ENCODE results near the gene INSR.
A peak's percentile ranks its signal among the peaks of the same experiment; 100 is the strongest.

INSR gene

DNA sequence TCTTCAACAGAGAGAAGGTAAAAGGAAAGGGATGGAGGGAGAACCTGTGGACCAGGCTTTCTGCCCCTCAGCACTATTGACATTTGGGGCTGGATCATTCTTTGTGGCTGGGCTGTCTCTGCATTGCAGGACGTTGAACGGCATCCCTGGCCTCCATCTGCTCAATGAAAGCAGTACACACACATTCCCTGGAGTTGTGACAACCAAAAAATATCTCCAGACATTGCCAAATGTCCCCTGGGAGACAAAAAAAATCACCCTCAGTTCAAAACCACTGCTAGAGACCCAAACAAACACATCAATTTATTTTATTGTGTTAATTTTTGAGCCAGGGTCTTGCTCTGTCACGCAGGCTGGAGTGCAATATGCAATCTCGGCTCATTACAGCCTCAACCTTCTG, 43.3 kb downstream of the INSR start (continued):
- TF ChIP-seq, protein P1, sequence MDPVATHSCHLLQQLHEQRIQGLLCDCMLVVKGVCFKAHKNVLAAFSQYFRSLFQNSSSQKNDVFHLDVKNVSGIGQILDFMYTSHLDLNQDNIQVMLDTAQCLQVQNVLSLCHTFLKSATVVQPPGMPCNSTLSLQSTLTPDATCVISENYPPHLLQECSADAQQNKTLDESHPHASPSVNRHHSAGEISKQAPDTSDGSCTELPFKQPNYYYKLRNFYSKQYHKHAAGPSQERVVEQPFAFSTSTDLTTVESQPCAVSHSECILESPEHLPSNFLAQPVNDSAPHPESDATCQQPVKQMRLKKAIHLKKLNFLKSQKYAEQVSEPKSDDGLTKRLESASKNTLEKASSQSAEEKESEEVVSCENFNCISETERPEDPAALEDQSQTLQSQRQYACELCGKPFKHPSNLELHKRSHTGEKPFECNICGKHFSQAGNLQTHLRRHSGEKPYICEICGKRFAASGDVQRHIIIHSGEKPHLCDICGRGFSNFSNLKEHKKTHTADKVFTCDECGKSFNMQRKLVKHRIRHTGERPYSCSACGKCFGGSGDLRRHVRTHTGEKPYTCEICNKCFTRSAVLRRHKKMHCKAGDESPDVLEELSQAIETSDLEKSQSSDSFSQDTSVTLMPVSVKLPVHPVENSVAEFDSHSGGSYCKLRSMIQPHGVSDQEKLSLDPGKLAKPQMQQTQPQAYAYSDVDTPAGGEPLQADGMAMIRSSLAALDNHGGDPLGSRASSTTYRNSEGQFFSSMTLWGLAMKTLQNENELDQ (tag by site-specific recombination; IDR thresholded peaks at IDR 0.05; ENCODE audit: low read depth): no peak
- TF ChIP-seq ZNF184 (tag by site-specific recombination; IDR thresholded peaks at IDR 0.05) (no peak), ZFHX2 (tag by site-specific recombination; conservative IDR thresholded peaks at IDR 0.05) (no peak), ZNF580 (tag by site-specific recombination; IDR thresholded peaks at IDR 0.05) (no peak), ZNF549 (tag by site-specific recombination; IDR thresholded peaks at IDR 0.05) (no peak)

DNA sequence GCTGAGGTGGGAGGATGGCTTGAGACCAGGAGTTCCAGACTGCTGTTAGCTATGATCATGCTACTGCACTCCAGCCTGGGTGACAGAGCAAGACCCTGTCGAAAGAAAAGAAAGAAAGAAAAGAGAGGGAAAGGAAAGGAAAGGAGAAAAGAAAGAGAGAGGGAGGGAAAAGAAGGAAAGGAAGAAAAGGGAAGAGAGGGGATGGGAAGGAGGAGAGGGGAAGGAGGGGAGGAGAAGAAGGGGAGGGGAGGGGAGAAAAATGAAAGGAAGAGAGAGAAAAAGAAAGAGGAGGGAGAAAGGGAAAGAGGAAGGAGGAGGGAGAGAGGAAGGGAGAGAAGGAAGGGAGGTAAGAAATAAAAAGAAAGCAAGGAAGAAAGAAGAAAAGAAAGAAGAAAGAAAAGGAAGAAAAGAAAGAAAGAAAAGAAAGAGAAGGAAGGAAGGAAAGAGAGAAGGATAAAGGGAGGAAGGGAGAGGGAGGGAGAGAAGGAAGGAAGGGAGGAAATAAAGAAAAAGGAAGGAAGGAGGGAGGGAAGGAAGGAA, 44.1 kb downstream of the INSR start:
- CTCF ChIA-PET: no interaction called here

DNA sequence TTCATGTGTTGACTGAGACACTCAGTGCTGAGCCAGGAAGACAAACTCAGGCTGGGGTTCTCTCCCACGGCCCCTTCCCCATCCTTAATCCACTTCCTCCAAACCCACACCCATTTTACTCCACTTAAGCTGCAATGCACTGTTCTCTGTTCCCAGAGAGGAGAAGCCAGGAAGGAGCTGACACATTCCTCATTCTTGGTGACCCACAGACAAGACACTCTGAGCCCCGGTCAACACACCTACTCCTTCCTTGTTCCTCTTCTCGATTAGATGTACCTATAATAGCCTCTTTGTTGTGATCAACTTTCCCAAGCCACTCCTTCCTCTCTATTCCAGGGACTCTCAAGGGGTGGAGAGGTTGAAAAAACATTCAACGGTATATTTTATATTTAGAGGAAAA, 47.1 kb downstream of the INSR start:
- H3K9me3 ChIP-seq (ENCODE audit: control insufficient read depth, insufficient read depth, low read depth, low read length): no peaks in the 10 kb centered on the region
- H3K4me3 ChIP-seq (ENCODE audit: low read depth, low read length): no peak overlapping the region
- POLR2A ChIA-PET: interaction anchor here (0.5 to 0.6 kb wide), 2 partner anchors 42 to 148 kb away, joined by 4 read pairs; no protein-coding TSS in a partner anchor
- H3K27ac ChIP-seq (ENCODE audit: extremely low read depth, low read depth, low read length): no peak overlapping the region
- H3K36me3 ChIP-seq (ENCODE audit: control insufficient read depth in 2 of 2, insufficient read depth in 1 of 2, low read length in 2 of 2): no peaks in the 10 kb centered on the region
- H3K4me1 ChIP-seq (ENCODE audit: control insufficient read depth, insufficient read depth, low read length): no peaks in the 10 kb centered on the region
- CTCF ChIA-PET: no interaction called here
- TF ChIP-seq, protein P2, sequence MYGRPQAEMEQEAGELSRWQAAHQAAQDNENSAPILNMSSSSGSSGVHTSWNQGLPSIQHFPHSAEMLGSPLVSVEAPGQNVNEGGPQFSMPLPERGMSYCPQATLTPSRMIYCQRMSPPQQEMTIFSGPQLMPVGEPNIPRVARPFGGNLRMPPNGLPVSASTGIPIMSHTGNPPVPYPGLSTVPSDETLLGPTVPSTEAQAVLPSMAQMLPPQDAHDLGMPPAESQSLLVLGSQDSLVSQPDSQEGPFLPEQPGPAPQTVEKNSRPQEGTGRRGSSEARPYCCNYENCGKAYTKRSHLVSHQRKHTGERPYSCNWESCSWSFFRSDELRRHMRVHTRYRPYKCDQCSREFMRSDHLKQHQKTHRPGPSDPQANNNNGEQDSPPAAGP (tag by site-specific recombination; IDR thresholded peaks at IDR 0.05): no peak
- TF ChIP-seq ZNF621 (tag by site-specific recombination; IDR thresholded peaks at IDR 0.05) (no peak), BCL6B (tag by site-specific recombination; IDR thresholded peaks at IDR 0.05) (no peak), PRDM4 (tag by site-specific recombination; IDR thresholded peaks at IDR 0.05) (no peak), ZNF174 (tag by site-specific recombination; IDR thresholded peaks at IDR 0.05) (no peak), ZNF664 (tag by site-specific recombination; IDR thresholded peaks at IDR 0.05) (no peak), ZNF132 (tag by site-specific recombination; IDR thresholded peaks at IDR 0.05; ENCODE audit: borderline replicate concordance) (no peak)

More for the DNA sequence above, 44.1 kb downstream of the INSR start:
- Histone ChIP-seq H3K36me3 (ENCODE audit: control insufficient read depth in 2 of 2, insufficient read depth in 1 of 2, low read length in 2 of 2) (no peaks in the 10 kb centered on the region), H3K27ac (ENCODE audit: extremely low read depth, low read depth, low read length) (no peak overlapping the region), H3K9me3 (ENCODE audit: control insufficient read depth, insufficient read depth, low read depth, low read length) (no peaks in the 10 kb centered on the region), H3K4me1 (ENCODE audit: control insufficient read depth, insufficient read depth, low read length) (no peaks in the 10 kb centered on the region), H3K4me3 (ENCODE audit: low read depth, low read length) (no peak overlapping the region)
- POLR2A ChIA-PET: no interaction called here
- TF ChIP-seq ZNF544 (tag by site-specific recombination; IDR thresholded peaks at IDR 0.05) (no peak), ZNF768 (tag by site-specific recombination; IDR thresholded peaks at IDR 0.05) (no peak), ZNF366 (tag by site-specific recombination; conservative IDR thresholded peaks at IDR 0.05) (peak; percentile 91), ZNF23 (tag by site-specific recombination; IDR thresholded peaks at IDR 0.05; ENCODE audit: borderline replicate concordance) (no peak), ZNF501 (tag by site-specific recombination; IDR thresholded peaks at IDR 0.05) (no peak), ZIC2 (tag by site-specific recombination; IDR thresholded peaks at IDR 0.05) (no peak), PRDM1 (tag by site-specific recombination; IDR thresholded peaks at IDR 0.05) (peak; percentile 99), ZNF416 (tag by site-specific recombination; IDR thresholded peaks at IDR 0.05) (no peak)
